ENCODE results near the gene ERCC6L2.

The ERCC6L2 gene

GRCh38 chr9:95875305-95876137 is at the start of gene ERCC6L2:
Gene ERCC6L2, plus strand, starts transcription at chr9:95875691. Its CDS starts 348 bp downstream, at chr9:95876039.
- Histone ChIP-seq H3K36me3 (ENCODE audit: control insufficient read depth, insufficient read depth, low read length) (no peaks in the 10 kb centered on the region), H3K9me3 (ENCODE audit: control insufficient read depth, low read length) (no peaks in the 10 kb centered on the region), H3K4me3 (ENCODE audit: low read length) (no peak within 1 kb of the TSS), H3K27me3 (ENCODE audit: control insufficient read depth, insufficient read depth, low read length) (no peaks in the 10 kb centered on the region), H3K4me1 (ENCODE audit: control insufficient read depth, insufficient read depth, low read length) (peaks cover 9% of the 10 kb centered on the region), H3K9ac (ENCODE audit: low read length) (no peak within 1 kb of the TSS)

GRCh38 chr9:95826183-95826838 is 49.2 kb upstream of the ERCC6L2 start:
- H3K4me3 ChIP-seq (ENCODE audit: low read length), result no peak overlapping the region
- H3K27me3 ChIP-seq (ENCODE audit: control insufficient read depth, insufficient read depth, low read length), result no peaks in the 10 kb centered on the region
- H3K36me3 ChIP-seq (ENCODE audit: control insufficient read depth, insufficient read depth, low read length), result no peaks in the 10 kb centered on the region
- H3K9ac ChIP-seq (ENCODE audit: low read length), result no peak overlapping the region
- no peaks in the 10 kb centered on the region for H3K9me3 ChIP-seq (ENCODE audit: control insufficient read depth, low read length)
- H3K4me1 ChIP-seq (ENCODE audit: control insufficient read depth, insufficient read depth, low read length), result no peaks in the 10 kb centered on the region

GRCh38 chr9:95830768-95831167 is 44.7 kb upstream of the ERCC6L2 start:
- no peaks in the 10 kb centered on the region for H3K9me3 ChIP-seq (ENCODE audit: control insufficient read depth, low read length)
- H3K4me3 ChIP-seq (ENCODE audit: low read length), result no peak overlapping the region
- no peaks in the 10 kb centered on the region for H3K4me1 ChIP-seq (ENCODE audit: control insufficient read depth, insufficient read depth, low read length)
- H3K36me3 ChIP-seq (ENCODE audit: control insufficient read depth, insufficient read depth, low read length), result no peaks in the 10 kb centered on the region
- H3K9ac ChIP-seq (ENCODE audit: low read length), result no peak overlapping the region
- no peaks in the 10 kb centered on the region for H3K27me3 ChIP-seq (ENCODE audit: control insufficient read depth, insufficient read depth, low read length)

- H3K9me3 ChIP-seq (ENCODE audit: control insufficient read depth, low read length), result no peaks in the 10 kb centered on the region
- no peaks in the 10 kb centered on the region for H3K36me3 ChIP-seq (ENCODE audit: control insufficient read depth, insufficient read depth, low read length)
- no peaks in the 10 kb centered on the region for H3K27me3 ChIP-seq (ENCODE audit: control insufficient read depth, insufficient read depth, low read length)
- no peak overlapping the region for H3K9ac ChIP-seq (ENCODE audit: low read length)
- H3K4me1 ChIP-seq (ENCODE audit: control insufficient read depth, insufficient read depth, low read length), result no peaks in the 10 kb centered on the region
- no peak overlapping the region for H3K4me3 ChIP-seq (ENCODE audit: low read length)
Observed at GRCh38 chr9:95831810-95832209, 43.7 kb upstream of the ERCC6L2 start.

- no peaks in the 10 kb centered on the region for H3K4me1 ChIP-seq (ENCODE audit: control insufficient read depth, insufficient read depth, low read length)
- H3K9ac ChIP-seq (ENCODE audit: low read length), result no peak overlapping the region
- H3K27me3 ChIP-seq (ENCODE audit: control insufficient read depth, insufficient read depth, low read length), result no peaks in the 10 kb centered on the region
- H3K36me3 ChIP-seq (ENCODE audit: control insufficient read depth, insufficient read depth, low read length), result no peaks in the 10 kb centered on the region
- no peaks in the 10 kb centered on the region for H3K9me3 ChIP-seq (ENCODE audit: control insufficient read depth, low read length)
- no peak overlapping the region for H3K4me3 ChIP-seq (ENCODE audit: low read length)
Observed at GRCh38 chr9:95833546-95834178, 41.8 kb upstream of the ERCC6L2 start.

- no peak overlapping the region for H3K9ac ChIP-seq (ENCODE audit: low read length)
- H3K9me3 ChIP-seq (ENCODE audit: control insufficient read depth, low read length), result no peaks in the 10 kb centered on the region
- peaks cover under 1% of the 10 kb centered on the region for H3K4me1 ChIP-seq (ENCODE audit: control insufficient read depth, insufficient read depth, low read length)
- no peaks in the 10 kb centered on the region for H3K27me3 ChIP-seq (ENCODE audit: control insufficient read depth, insufficient read depth, low read length)
- no peaks in the 10 kb centered on the region for H3K36me3 ChIP-seq (ENCODE audit: control insufficient read depth, insufficient read depth, low read length)
- H3K4me3 ChIP-seq (ENCODE audit: low read length), result no peak overlapping the region
Observed at GRCh38 chr9:95834281-95834907, 41.1 kb upstream of the ERCC6L2 start.

GRCh38 chr9:95835393-95835792 is 40.1 kb upstream of the ERCC6L2 start:
- Histone ChIP-seq H3K36me3 (ENCODE audit: control insufficient read depth, insufficient read depth, low read length) (no peaks in the 10 kb centered on the region), H3K4me3 (ENCODE audit: low read length) (no peak overlapping the region), H3K9ac (ENCODE audit: low read length) (no peak overlapping the region), H3K27me3 (ENCODE audit: control insufficient read depth, insufficient read depth, low read length) (no peaks in the 10 kb centered on the region), H3K9me3 (ENCODE audit: control insufficient read depth, low read length) (no peaks in the 10 kb centered on the region), H3K4me1 (ENCODE audit: control insufficient read depth, insufficient read depth, low read length) (peaks cover 3% of the 10 kb centered on the region)

- Histone ChIP-seq H3K36me3 (ENCODE audit: control insufficient read depth, insufficient read depth, low read length) (no peaks in the 10 kb centered on the region), H3K4me1 (ENCODE audit: control insufficient read depth, insufficient read depth, low read length) (peaks cover 3% of the 10 kb centered on the region), H3K4me3 (ENCODE audit: low read length) (no peak overlapping the region), H3K9me3 (ENCODE audit: control insufficient read depth, low read length) (no peaks in the 10 kb centered on the region), H3K27me3 (ENCODE audit: control insufficient read depth, insufficient read depth, low read length) (no peaks in the 10 kb centered on the region), H3K9ac (ENCODE audit: low read length) (no peak overlapping the region)
Observed at GRCh38 chr9:95836072-95836471, 39.4 kb upstream of the ERCC6L2 start.

- H3K4me1 ChIP-seq (ENCODE audit: control insufficient read depth, insufficient read depth, low read length), result peaks cover 3% of the 10 kb centered on the region
- H3K9ac ChIP-seq (ENCODE audit: low read length), result no peak overlapping the region
- H3K4me3 ChIP-seq (ENCODE audit: low read length), result no peak overlapping the region
- no peaks in the 10 kb centered on the region for H3K9me3 ChIP-seq (ENCODE audit: control insufficient read depth, low read length)
- no peaks in the 10 kb centered on the region for H3K36me3 ChIP-seq (ENCODE audit: control insufficient read depth, insufficient read depth, low read length)
- no peaks in the 10 kb centered on the region for H3K27me3 ChIP-seq (ENCODE audit: control insufficient read depth, insufficient read depth, low read length)
Observed at GRCh38 chr9:95839012-95839411, 36.5 kb upstream of the ERCC6L2 start.

GRCh38 chr9:95840074-95840473 is 35.4 kb upstream of the ERCC6L2 start:
- Histone ChIP-seq H3K36me3 (ENCODE audit: control insufficient read depth, insufficient read depth, low read length) (no peaks in the 10 kb centered on the region), H3K4me3 (ENCODE audit: low read length) (no peak overlapping the region), H3K4me1 (ENCODE audit: control insufficient read depth, insufficient read depth, low read length) (peaks cover 3% of the 10 kb centered on the region), H3K9me3 (ENCODE audit: control insufficient read depth, low read length) (no peaks in the 10 kb centered on the region), H3K9ac (ENCODE audit: low read length) (no peak overlapping the region), H3K27me3 (ENCODE audit: control insufficient read depth, insufficient read depth, low read length) (no peaks in the 10 kb centered on the region)

GRCh38 chr9:95841377-95841776 is 34.1 kb upstream of the ERCC6L2 start:
- H3K4me1 ChIP-seq (ENCODE audit: control insufficient read depth, insufficient read depth, low read length), result peaks cover 3% of the 10 kb centered on the region
- H3K9ac ChIP-seq (ENCODE audit: low read length), result no peak overlapping the region
- no peaks in the 10 kb centered on the region for H3K9me3 ChIP-seq (ENCODE audit: control insufficient read depth, low read length)
- H3K4me3 ChIP-seq (ENCODE audit: low read length), result no peak overlapping the region
- H3K27me3 ChIP-seq (ENCODE audit: control insufficient read depth, insufficient read depth, low read length), result no peaks in the 10 kb centered on the region
- H3K36me3 ChIP-seq (ENCODE audit: control insufficient read depth, insufficient read depth, low read length), result no peaks in the 10 kb centered on the region

- Histone ChIP-seq H3K9ac (ENCODE audit: low read length) (no peak overlapping the region), H3K36me3 (ENCODE audit: control insufficient read depth, insufficient read depth, low read length) (no peaks in the 10 kb centered on the region), H3K4me3 (ENCODE audit: low read length) (no peak overlapping the region), H3K27me3 (ENCODE audit: control insufficient read depth, insufficient read depth, low read length) (no peaks in the 10 kb centered on the region), H3K4me1 (ENCODE audit: control insufficient read depth, insufficient read depth, low read length) (no peaks in the 10 kb centered on the region), H3K9me3 (ENCODE audit: control insufficient read depth, low read length) (no peaks in the 10 kb centered on the region)
Observed at GRCh38 chr9:95845751-95846150, 29.7 kb upstream of the ERCC6L2 start.
